ENCODE results near the gene UBR4.

Gene UBR4

GRCh38 chr1:19072285-19072981 is 137.6 kb downstream of the UBR4 start:
- DNase-seq (ENCODE audit: low read depth), result no peak

- DNase-seq (ENCODE audit: low read depth), result no peak
These were observed 138.3 kb downstream of the UBR4 start for GRCh38 chr1:19071674-19072281.

- no peak for DNase-seq (ENCODE audit: low read depth)
These were observed 139.0 kb downstream of the UBR4 start for GRCh38 chr1:19070891-19071621.

GRCh38 chr1:19070197-19070651 is 139.8 kb downstream of the UBR4 start:
- DNase-seq (ENCODE audit: low read depth), result no peak

GRCh38 chr1:19068639-19069276 is 141.3 kb downstream of the UBR4 start:
- DNase-seq (ENCODE audit: low read depth), result no peak

- DNase-seq (ENCODE audit: low read depth), result no peak
These were observed 142.0 kb downstream of the UBR4 start for GRCh38 chr1:19067912-19068638.

- no peak for DNase-seq (ENCODE audit: low read depth)
These were observed 142.7 kb downstream of the UBR4 start for GRCh38 chr1:19067182-19067911.

GRCh38 chr1:19066874-19067181 is 143.2 kb downstream of the UBR4 start:
- no peak for DNase-seq (ENCODE audit: low read depth)

GRCh38 chr1:19066248-19066873 is 143.7 kb downstream of the UBR4 start:
- DNase-seq (ENCODE audit: low read depth), result no peak

GRCh38 chr1:19065526-19066247 is 144.4 kb downstream of the UBR4 start:
- DNase-seq (ENCODE audit: low read depth), result no peak

GRCh38 chr1:19064906-19065450 is 145.1 kb downstream of the UBR4 start:
- no peak for DNase-seq (ENCODE audit: low read depth)

GRCh38 chr1:19063122-19063521 is 146.9 kb downstream of the UBR4 start:
- no peak for DNase-seq (ENCODE audit: low read depth)

- no peak for DNase-seq (ENCODE audit: low read depth)
These were observed 147.6 kb downstream of the UBR4 start for GRCh38 chr1:19062258-19063029.

- DNase-seq (ENCODE audit: low read depth), result no peak
These were observed 148.3 kb downstream of the UBR4 start for GRCh38 chr1:19061798-19062197.

- DNase-seq (ENCODE audit: low read depth), result no peak
These were observed 148.7 kb downstream of the UBR4 start for GRCh38 chr1:19061343-19061742.

- no peak for DNase-seq (ENCODE audit: low read depth)
These were observed 150.3 kb downstream of the UBR4 start for GRCh38 chr1:19059773-19060172.

- no peak for DNase-seq (ENCODE audit: low read depth)
These were observed 151.6 kb downstream of the UBR4 start for GRCh38 chr1:19058476-19058797.

- no peak for DNase-seq (ENCODE audit: low read depth)
These were observed 152.1 kb downstream of the UBR4 start for GRCh38 chr1:19057784-19058475.

Data from stimulated activated CD4-positive, alpha-beta T cell treated with anti-CD3 and anti-CD28 coated beads, Interleukin-2, amount 100 ng/mL, for 4 hours (primary cell).